ENCODE results near the gene MYOG.

The MYOG gene

DNA sequence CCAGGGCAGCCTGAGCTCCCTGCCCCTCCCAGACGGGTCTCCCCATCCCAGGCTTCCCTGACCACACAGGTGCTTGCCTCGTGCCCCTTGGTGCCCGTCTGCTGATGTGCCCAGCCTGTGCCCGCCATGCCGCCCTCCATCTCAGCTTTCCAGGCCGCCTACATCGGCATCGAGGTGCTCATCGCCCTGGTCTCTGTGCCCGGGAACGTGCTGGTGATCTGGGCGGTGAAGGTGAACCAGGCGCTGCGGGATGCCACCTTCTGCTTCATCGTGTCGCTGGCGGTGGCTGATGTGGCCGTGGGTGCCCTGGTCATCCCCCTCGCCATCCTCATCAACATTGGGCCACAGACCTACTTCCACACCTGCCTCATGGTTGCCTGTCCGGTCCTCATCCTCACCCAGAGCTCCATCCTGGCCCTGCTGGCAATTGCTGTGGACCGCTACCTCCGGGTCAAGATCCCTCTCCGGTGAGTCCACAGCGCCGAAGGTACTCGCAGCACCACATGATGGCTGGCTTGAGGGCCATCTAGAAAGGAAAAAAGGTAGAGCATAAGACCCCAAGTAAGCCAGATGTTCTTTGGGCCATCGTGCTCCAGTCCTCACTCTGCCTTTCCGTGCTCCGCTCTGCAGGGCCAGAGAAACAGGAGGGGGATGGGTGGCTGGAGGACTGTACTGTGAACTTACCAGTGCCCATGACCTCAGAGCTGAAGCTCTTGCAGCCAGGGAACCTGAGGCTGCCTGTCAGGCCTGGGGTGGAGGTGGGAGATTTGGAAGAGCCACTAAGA, 43.1 kb upstream of the MYOG start:
- Histone ChIP-seq H3K27me3 (ENCODE audit: insufficient read depth, insufficient read length) (peaks cover 23% of the 10 kb centered on the region), H3K36me3 (ENCODE audit: insufficient read depth, insufficient read length, low read length) (peaks cover 39% of the 10 kb centered on the region), H3K4me3 (ENCODE audit: insufficient read length, low read depth) (peak overlapping the region; percentile 56), H3K4me1 (ENCODE audit: insufficient read depth, insufficient read length) (peaks cover 38% of the 10 kb centered on the region), H3K9me3 (ENCODE audit: insufficient read depth, low read length) (no peaks in the 10 kb centered on the region), H3K9ac (ENCODE audit: insufficient read length, low read depth) (peak overlapping the region; percentile 81)
- no peak for DNase-seq (ENCODE audit: low read depth, low spot score)
- TF ChIP-seq ZNF274 (IDR thresholded peaks at IDR 0.05; ENCODE audit: low read depth, low read length) = no peak
- no peak for TF ChIP-seq SUZ12 (IDR thresholded peaks at IDR 0.05; ENCODE audit: extremely low read depth, insufficient read depth, insufficient read length)
- TF ChIP-seq YY1 (IDR thresholded peaks at IDR 0.05; ENCODE audit: insufficient read depth, insufficient read length) = no peak

DNA sequence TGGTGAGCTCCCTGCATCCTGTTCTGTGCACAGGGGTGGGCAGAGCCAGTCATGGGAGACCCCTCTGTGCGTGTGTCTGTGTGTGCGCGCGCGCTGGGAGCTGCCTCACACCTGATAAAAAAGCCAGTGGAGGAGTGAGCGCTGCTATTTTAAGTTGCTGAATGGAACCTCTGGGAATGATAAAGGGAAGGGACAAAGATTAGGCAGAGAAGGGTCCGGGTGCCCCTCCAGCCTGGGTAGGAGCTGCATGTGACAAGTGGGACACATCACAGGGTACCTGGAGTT, 42.6 kb upstream of the MYOG start:
- DNase-seq (ENCODE audit: low read depth, low spot score) = no peak
- peak overlapping the region; percentile 56 for H3K4me3 ChIP-seq (ENCODE audit: insufficient read length, low read depth)

DNA sequence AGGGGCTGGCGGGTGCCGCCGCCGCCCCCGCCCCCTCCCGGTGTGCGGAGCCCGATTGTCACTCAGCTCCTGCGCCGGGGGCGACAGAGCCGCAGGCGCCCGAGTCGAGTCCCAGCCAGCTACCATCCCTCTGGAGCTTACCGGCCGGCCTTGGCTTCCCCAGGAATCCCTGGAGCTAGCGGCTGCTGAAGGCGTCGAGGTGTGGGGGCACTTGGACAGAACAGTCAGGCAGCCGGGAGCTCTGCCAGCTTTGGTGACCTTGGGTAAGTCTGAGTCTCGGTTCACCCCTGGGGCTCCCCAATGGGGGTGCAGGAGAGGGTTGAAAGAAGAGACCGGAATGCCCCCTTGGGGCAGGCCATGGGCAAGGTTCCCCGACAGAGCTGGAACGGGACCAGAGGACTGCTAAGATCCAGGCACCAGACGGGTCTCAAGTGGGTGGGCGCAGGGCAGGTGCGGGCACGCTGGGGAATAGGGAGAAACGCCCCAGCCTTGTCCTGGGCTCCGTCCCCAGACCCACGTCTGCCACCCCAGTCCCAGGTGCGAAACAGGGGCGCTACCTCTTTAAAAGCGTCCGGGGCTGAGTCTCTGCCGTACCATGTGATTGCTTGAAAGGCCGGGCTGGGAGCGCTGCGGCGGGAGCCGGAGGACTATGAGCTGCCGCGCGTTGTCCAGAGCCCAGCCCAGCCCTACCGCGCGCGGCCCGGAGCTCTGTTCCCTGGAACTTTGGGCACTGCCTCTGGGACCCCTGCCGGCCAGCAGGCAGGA, 42.0 kb upstream of the MYOG start, which contains the start of gene ADORA1:
Gene ADORA1 (plus strand): TSS at position 61 of the 765 bp plus-strand sequence. CDS start 1,116 bp downstream, outside the sequence.
- peaks cover 33% of the 10 kb centered on the region for H3K4me1 ChIP-seq (ENCODE audit: insufficient read depth, insufficient read length)
- peaks cover 39% of the 10 kb centered on the region for H3K36me3 ChIP-seq (ENCODE audit: insufficient read depth, insufficient read length, low read length)
- peak; percentile 79 for DNase-seq (ENCODE audit: low read depth, low spot score)
- peak within 1 kb of the TSS; percentile 56 for H3K4me3 ChIP-seq (ENCODE audit: insufficient read length, low read depth)
- peak within 1 kb of the TSS; percentile 81 for H3K9ac ChIP-seq (ENCODE audit: insufficient read length, low read depth)
- H3K27me3 ChIP-seq (ENCODE audit: insufficient read depth, insufficient read length) = peaks cover 23% of the 10 kb centered on the region
- TF ChIP-seq SUZ12 (IDR thresholded peaks at IDR 0.05; ENCODE audit: extremely low read depth, insufficient read depth, insufficient read length) (no peak), ZNF274 (IDR thresholded peaks at IDR 0.05; ENCODE audit: low read depth, low read length) (no peak), YY1 (IDR thresholded peaks at IDR 0.05; ENCODE audit: insufficient read depth, insufficient read length) (no peak)
- H3K9me3 ChIP-seq (ENCODE audit: insufficient read depth, low read length) = no peaks in the 10 kb centered on the region

More for the DNA sequence above, 42.6 kb upstream of the MYOG start:
- Histone ChIP-seq H3K27me3 (ENCODE audit: insufficient read depth, insufficient read length) (peaks cover 23% of the 10 kb centered on the region), H3K9me3 (ENCODE audit: insufficient read depth, low read length) (no peaks in the 10 kb centered on the region), H3K9ac (ENCODE audit: insufficient read length, low read depth) (peak overlapping the region; percentile 81), H3K36me3 (ENCODE audit: insufficient read depth, insufficient read length, low read length) (peaks cover 39% of the 10 kb centered on the region), H3K4me1 (ENCODE audit: insufficient read depth, insufficient read length) (peaks cover 33% of the 10 kb centered on the region)
- TF ChIP-seq YY1 (IDR thresholded peaks at IDR 0.05; ENCODE audit: insufficient read depth, insufficient read length) (no peak), SUZ12 (IDR thresholded peaks at IDR 0.05; ENCODE audit: extremely low read depth, insufficient read depth, insufficient read length) (no peak), ZNF274 (IDR thresholded peaks at IDR 0.05; ENCODE audit: low read depth, low read length) (no peak)

DNA sequence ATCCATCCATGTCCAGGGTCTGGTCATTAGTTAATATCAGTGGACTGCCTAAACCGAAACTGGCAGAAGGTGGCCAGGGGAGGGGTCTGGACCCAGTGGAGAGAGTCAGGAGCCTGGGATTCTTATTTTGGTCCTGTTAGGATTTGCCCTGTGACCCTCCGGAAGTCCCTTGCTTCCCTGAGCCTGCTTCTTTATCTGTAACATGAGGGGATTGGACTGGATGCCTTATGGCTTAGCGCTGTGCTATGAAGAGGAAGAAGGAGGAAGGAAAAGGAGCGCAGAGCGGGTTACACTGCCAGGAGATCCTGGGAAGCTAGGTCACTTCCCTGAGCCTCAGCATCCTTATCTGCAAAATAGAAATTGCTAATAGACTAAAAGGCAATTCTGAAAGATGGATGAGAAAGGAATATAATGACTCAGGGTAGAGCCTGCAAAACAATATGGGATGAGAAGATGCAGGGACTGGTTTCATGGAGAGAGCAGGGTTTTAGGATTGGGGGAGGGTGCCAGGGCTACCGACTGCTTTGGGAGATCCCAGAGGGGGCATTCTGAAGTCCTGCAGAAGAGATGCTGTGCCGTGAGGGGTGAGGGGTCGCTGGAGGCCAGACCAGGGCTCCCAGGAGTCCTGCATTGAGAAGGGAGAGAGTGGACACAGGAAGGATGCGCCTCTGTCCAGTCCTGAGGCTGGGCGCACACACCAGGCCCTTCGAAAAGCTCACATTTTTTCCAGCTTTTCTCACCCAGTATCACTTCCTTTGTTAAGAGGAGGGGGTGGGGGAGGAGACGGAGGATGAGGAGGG, 41.3 kb upstream of the MYOG start:
- no peak for DNase-seq (ENCODE audit: low read depth, low spot score)
- TF ChIP-seq YY1 (IDR thresholded peaks at IDR 0.05; ENCODE audit: insufficient read depth, insufficient read length) (no peak), SUZ12 (IDR thresholded peaks at IDR 0.05; ENCODE audit: extremely low read depth, insufficient read depth, insufficient read length) (no peak), ZNF274 (IDR thresholded peaks at IDR 0.05; ENCODE audit: low read depth, low read length) (no peak)
- peaks cover 33% of the 10 kb centered on the region for H3K4me1 ChIP-seq (ENCODE audit: insufficient read depth, insufficient read length)
- H3K36me3 ChIP-seq (ENCODE audit: insufficient read depth, insufficient read length, low read length) = peaks cover 34% of the 10 kb centered on the region
- peaks cover 29% of the 10 kb centered on the region for H3K27me3 ChIP-seq (ENCODE audit: insufficient read depth, insufficient read length)
- H3K4me3 ChIP-seq (ENCODE audit: insufficient read length, low read depth) = peak overlapping the region; percentile 56
- no peaks in the 10 kb centered on the region for H3K9me3 ChIP-seq (ENCODE audit: insufficient read depth, low read length)
- H3K9ac ChIP-seq (ENCODE audit: insufficient read length, low read depth) = peak overlapping the region; percentile 81

DNA sequence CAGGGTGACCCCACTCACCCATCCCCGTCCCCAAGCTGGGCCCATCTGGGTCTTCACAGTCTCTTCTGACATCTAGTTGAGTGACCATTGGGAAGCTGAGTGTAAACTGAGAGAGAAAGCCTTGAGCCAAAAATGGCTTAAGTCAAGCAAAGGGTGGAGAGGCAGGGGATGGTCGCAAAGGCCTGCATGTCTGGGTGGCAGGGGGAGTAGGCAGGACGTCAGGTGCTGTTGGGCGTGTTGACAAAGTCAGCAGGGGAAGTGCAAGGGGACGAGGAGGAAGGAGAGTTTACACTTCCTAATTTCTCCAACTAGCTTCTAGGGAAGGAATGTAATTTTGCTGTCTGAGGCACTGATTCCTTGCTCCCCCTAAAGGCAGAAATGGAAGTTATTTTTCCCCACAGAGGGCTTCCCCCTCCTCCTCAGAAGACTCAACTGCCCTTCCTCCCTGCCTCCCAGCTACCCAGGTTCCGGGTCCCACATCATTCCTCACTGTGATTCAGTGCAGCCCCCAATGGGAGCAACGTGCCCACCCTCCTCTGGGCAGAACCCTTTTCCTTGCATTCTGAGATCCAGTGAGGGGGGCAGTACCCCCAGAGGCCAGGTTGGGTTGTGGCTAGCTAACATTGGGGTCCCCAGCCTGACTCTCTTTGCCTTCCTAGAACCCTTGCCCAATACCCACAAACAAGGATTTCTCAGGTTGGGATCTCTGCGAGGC, 40.5 kb upstream of the MYOG start:
- peaks cover 33% of the 10 kb centered on the region for H3K4me1 ChIP-seq (ENCODE audit: insufficient read depth, insufficient read length)
- TF ChIP-seq YY1 (IDR thresholded peaks at IDR 0.05; ENCODE audit: insufficient read depth, insufficient read length) (no peak), SUZ12 (IDR thresholded peaks at IDR 0.05; ENCODE audit: extremely low read depth, insufficient read depth, insufficient read length) (no peak), ZNF274 (IDR thresholded peaks at IDR 0.05; ENCODE audit: low read depth, low read length) (no peak)
- no peak overlapping the region for H3K4me3 ChIP-seq (ENCODE audit: insufficient read length, low read depth)
- no peak overlapping the region for H3K9ac ChIP-seq (ENCODE audit: insufficient read length, low read depth)
- H3K36me3 ChIP-seq (ENCODE audit: insufficient read depth, insufficient read length, low read length) = peaks cover 26% of the 10 kb centered on the region
- H3K27me3 ChIP-seq (ENCODE audit: insufficient read depth, insufficient read length) = peaks cover 32% of the 10 kb centered on the region
- no peak for DNase-seq (ENCODE audit: low read depth, low spot score)
- no peaks in the 10 kb centered on the region for H3K9me3 ChIP-seq (ENCODE audit: insufficient read depth, low read length)

DNA sequence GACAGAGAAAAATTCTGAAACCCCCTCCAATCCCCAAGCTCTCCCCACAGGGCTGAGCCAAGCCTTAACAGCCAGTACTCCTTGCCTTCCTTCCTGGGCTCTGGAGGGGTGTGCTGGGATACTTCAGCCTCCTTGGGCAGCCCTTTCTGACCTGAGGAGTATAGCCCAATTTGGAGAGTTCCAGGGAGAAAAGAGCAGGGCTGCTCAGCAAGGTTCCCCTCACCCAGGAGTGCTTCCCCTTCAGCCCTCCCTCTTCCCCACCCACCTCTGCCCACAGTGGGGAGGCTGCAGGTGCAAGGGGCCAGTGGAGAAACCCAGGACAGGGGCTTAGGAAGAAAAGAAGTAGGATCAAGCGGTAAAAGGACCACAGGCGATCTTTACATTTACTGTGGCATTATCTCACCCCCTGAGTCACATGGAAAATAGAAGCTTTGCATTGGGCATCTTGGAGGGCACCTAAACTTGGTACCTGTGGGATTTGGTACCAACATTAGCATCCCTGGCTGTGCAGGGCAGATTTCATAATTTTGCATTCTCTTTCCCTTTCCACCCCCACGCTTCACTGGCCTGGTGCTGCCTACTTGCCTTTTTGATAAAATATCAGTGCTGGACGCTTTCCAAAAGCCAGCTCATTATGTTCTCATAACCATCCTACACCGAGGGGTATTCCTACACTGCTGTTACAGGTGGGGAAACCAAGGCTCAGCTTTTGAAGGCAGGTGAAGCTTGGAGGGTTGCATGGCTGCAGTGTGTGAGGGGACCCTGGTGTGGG, 38.9 kb upstream of the MYOG start:
- Histone ChIP-seq H3K4me3 (ENCODE audit: insufficient read length, low read depth) (no peak overlapping the region), H3K4me1 (ENCODE audit: insufficient read depth, insufficient read length) (peaks cover 33% of the 10 kb centered on the region), H3K27me3 (ENCODE audit: insufficient read depth, insufficient read length) (peaks cover 40% of the 10 kb centered on the region), H3K9me3 (ENCODE audit: insufficient read depth, low read length) (no peaks in the 10 kb centered on the region), H3K36me3 (ENCODE audit: insufficient read depth, insufficient read length, low read length) (peaks cover 11% of the 10 kb centered on the region), H3K9ac (ENCODE audit: insufficient read length, low read depth) (no peak overlapping the region)
- no peak for DNase-seq (ENCODE audit: low read depth, low spot score)
- TF ChIP-seq YY1 (IDR thresholded peaks at IDR 0.05; ENCODE audit: insufficient read depth, insufficient read length) = no peak
- no peak for TF ChIP-seq SUZ12 (IDR thresholded peaks at IDR 0.05; ENCODE audit: extremely low read depth, insufficient read depth, insufficient read length)
- no peak for TF ChIP-seq ZNF274 (IDR thresholded peaks at IDR 0.05; ENCODE audit: low read depth, low read length)
